GM19099 (cell line): ENCODE data around the gene MVB12B.

Experiments
- POLR2A ChIP-seq: IDR thresholded peaks from 3 replicates; pipeline ENCODE4 v1.6.1; 2011; ENCODE audit warnings: low read depth; ENCODE audit not compliant: insufficient read length; ENCODE audit errors: extremely low read depth

The MVB12B gene

DNA sequence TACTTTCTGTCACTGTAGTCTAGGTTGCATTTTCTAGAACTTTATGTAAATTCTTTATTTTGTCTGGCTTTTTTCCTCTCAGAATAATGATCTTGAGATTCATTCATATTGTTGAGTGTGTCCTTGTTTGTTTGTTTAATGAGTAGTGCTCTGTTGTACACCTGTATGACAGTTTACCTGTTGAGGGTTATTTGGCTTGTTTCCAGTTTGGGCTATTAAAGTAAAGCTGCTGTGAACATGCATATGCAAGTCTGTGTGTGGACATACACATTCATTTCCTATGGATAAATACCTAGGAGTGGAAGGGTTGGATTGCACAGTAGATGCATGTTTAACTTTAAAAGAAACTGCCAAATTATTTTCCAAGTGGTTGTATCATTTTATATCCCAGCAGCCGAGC, 30.4 kb downstream of the MVB12B start:
- no peak for TF ChIP-seq POLR2A

DNA sequence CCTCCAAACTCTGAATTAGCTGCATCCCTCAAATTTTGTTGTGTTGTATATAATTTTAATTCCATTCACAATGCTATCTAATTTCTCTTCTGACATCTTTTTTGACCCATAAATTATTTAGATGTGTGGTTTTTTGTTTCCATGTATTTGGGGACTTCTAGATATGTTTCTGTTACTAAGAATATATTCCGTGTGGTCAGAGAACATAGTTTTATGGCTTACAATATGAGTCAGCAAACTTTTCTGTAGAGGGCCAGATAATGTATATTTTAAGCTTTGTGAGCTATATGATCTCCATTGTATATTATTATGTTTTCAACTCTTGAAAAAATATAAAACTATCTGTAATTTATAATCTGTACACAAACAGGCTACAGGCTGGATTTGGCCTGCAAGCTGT, 33.4 kb downstream of the MVB12B start:
- TF ChIP-seq POLR2A = no peak

- no peak for TF ChIP-seq POLR2A
These were observed 35.2 kb downstream of the MVB12B start for GRCh38 chr9:126361810-126362238.

GRCh38 chr9:126363250-126363649, 36.6 kb downstream of the MVB12B start:
- TF ChIP-seq POLR2A = no peak

GRCh38 chr9:126363847-126364671, 37.4 kb downstream of the MVB12B start:
- TF ChIP-seq POLR2A = no peak

- TF ChIP-seq POLR2A = no peak
These were observed 39.2 kb downstream of the MVB12B start for GRCh38 chr9:126365780-126366179.

- TF ChIP-seq POLR2A = no peak
These were observed 39.9 kb downstream of the MVB12B start for GRCh38 chr9:126366366-126367011.

- no peak for TF ChIP-seq POLR2A
These were observed 40.5 kb downstream of the MVB12B start for GRCh38 chr9:126367139-126367538.

- no peak for TF ChIP-seq POLR2A
These were observed 41.0 kb downstream of the MVB12B start for GRCh38 chr9:126367616-126368015.

DNA sequence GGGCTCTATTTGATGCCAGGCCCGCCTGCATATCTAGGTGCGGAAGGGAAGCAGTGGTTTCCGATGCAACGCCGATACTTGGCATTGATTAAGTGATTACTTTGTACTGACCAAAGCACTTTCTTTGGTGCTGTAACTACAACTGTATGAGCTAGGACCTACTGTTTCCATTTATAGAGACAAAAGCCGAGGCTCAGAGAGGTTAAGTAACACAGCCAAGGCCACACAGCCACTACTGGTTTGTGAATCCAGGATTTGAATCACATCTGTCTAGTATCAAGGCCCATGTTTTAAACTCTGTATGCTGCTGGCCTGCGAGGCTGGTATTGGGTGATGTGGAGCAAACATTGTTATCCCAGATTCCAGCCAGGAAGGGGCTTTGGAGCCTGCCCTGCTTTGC, 41.4 kb downstream of the MVB12B start:
- no peak for TF ChIP-seq POLR2A

DNA sequence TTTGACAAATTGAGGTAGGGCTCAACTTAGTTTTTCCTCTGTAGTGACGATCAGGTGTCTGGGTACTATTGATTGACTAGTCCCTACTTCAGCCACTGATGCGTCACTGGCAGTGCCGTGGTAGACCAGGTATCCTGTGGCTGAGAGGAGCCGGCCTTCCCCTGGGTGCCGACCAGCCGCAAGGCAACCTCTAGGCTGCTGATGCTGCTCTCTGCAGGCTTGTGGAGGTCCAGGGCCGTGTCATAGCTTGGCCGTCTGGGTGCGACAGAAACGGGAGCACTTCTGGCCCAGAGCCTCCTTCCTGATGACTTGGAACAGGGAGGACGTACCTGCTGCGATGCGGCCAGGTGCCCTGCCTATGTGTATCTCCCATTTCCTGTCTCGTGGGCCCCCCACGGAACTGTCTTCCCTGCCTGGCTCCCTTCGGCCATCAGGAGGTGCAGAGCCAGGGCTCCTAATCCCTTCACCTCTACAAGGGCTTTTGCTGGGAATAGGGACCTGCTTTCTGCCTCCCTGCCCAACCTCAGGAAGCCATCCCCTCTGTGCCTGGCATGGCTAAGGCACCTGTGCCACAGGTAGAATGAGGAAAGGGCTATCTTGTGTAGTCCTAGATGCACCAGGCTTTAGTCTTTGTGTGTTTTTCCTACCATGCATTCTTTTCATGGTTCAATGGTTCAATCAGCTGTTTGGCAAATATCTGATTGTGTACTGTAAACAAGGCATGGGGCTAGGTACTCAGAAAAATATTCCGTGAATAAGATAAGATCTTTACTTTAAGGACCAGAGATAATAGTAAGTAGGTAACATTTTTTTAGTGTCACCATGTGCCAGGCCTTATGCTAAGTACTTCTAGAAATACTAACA, 44.6 kb downstream of the MVB12B start:
- TF ChIP-seq POLR2A = no peak

DNA sequence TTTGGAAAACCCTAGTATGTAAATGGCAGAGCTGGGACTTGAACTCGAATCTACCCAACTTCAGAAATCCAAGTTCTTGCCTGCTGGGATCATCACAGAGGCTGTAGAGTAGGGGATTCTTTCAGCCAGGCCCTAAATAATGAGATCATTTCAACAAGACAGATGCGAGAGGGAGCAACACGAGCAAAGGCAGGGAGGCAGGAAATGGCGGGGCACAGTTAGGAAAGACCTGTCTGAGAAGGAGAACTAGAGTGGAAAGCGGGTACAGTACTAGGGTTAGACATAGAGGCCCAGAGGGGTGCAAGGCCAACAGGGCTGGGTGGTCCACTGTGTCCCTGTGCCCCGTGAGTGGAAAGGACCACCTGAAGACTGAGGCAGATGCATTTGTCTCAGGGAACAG, 46.1 kb downstream of the MVB12B start:
- no peak for TF ChIP-seq POLR2A

DNA sequence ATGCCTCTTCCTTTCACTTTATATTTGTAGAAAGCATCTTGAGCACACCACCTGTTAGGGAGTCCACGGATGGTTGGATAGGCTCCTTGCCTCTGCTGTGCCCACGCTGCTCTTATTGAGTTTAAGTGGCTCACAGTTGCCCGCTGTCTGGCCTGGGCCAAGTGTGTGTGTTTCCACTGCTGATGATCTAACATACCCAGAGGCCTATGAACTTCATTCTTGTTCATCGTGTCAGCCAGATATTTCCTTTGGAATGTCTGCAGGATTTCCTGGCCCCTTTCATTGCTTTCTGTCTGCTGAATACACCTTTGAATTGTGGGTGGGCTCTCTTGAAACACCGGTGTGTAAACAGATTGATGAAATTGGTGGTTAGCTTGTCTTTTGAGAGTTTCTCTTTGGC, 46.6 kb downstream of the MVB12B start:
- TF ChIP-seq POLR2A = no peak

DNA sequence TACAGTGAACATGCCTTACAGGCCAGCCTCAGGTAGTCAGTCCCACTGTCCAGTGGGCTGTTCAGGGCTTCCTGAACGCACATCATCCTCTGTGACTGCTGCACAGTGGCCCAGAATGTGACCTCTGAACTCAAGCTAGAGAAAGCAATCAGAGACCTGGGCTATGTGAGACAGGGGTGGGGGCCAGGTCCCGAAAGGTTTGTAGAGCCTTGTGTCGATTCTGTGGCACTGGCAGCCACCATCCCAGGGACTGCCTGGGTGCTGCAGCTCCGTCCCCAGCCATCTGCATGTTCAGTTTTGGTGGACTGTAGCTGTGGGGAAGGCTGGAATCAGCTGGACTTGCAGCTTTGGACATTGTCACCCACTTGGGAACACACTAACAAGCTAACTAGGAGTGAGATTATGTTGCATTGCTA, 47.7 kb downstream of the MVB12B start:
- TF ChIP-seq POLR2A = no peak

DNA sequence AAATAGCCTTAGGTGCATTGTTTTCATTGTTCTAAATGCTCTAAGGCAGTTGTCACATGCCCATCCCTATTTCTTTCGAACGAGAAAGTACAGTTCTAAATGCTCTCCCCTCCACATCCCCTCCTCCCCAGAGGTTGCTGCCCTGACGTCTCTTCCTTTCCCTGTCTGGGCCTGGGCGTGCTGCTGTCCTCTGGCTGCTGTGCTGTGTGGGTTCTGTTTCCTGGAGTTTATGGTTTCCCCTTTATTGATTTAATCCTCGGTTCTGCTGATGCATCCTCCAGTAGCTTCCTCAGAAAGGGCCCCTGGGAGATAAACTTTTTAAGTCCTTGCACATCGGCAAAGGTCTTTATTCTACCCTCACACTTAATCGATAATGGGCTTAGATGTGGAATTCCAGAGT, 48.8 kb downstream of the MVB12B start:
- no peak for TF ChIP-seq POLR2A

DNA sequence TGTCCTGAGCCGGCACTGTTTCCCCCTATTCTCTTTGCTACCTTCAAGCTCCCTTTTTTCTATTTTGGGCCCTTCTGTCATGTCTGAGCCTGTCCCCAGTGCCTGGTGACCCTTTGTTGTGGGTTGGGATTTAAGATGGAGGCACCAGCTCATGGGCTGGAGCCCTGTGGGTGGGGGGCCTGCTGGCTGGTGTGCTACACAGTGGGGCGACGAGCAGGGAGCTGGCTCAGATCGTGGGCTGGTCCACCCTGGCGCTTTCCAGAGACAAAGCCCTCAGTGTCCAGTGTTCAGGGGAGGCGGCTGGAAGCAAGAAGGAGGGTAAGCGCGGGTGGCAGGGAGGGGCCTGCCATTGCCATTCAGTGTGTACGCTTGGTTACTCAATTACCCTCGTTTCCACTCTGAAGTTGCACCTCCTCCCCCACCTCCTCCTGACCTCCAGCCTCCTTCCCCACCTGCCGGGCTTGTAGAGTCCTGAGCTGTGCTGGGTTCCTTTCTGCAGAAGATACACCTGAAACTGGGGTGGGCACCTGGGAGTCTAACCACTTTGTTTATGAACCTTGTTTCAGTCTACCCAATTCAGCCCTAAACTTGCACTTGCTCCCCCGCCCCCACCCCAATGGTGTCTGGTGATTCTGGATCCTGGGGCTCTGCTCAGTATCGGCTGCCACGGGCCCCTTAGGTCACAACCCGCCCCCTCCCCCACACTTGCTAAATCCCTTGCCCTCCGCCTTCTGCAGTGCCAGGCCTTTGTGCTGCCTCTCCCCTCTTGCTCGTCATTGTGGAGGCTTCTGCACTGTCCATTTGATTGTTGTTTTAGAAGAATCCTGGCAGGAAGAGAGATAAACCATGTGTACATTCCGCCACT, 49.9 kb downstream of the MVB12B start:
- TF ChIP-seq POLR2A = no peak
